Keratinocyte (primary cell): ENCODE data around the gene RPL32. TPM values are rescaled to one million over a fixed set of nuclear protein-coding genes. Genes with fewer than 3 reads are reported as not detected.

Source experiments
- DNase-seq: peaks from one replicate; pipeline ENCODE4 v3.0.0-alpha.2; 2011; ENCODE audit warnings: low read depth, missing footprints, low spot score
- FAIRE-seq: peaks from 2 replicates; lab custom pipeline; 2011; peaks lifted over from hg19 to GRCh38; lab: Jason Lieb, UNC
- H2AFZ ChIP-seq: 2 replicates; pipeline ENCODE4 v1.6.0; 2012; ENCODE audit warnings: low read length, control low read depth, inconsistent platforms; ENCODE audit not compliant: control insufficient read depth
- H3K27ac ChIP-seq: 2 replicates; pipeline ENCODE4 v1.5.1; 2011; ENCODE audit warnings: low read length; ENCODE audit not compliant: control insufficient read depth, insufficient read depth
- H3K27me3 ChIP-seq: 3 replicates; pipeline ENCODE4 v1.6.0; 2011; ENCODE audit warnings: low read length; ENCODE audit not compliant: control insufficient read depth, insufficient read depth; ENCODE audit errors: extremely low read depth
- H3K36me3 ChIP-seq, 2 experiments: 2 replicates in 1 of 2; 3 replicates in 1 of 2; pipeline ENCODE4 v1.5.1; 2011; ENCODE audit warnings: low read length in 2 of 2, mild to moderate bottlenecking in 1 of 2; ENCODE audit not compliant: control insufficient read depth in 2 of 2, insufficient read depth in 2 of 2; ENCODE audit errors: extremely low read depth in 1 of 2
- H3K4me1 ChIP-seq: 3 replicates; pipeline ENCODE4 v1.5.1; 2011; ENCODE audit warnings: low read length; ENCODE audit not compliant: control insufficient read depth, insufficient read depth; ENCODE audit errors: extremely low read depth
- H3K4me2 ChIP-seq: 3 replicates; pipeline ENCODE4 v1.6.0; 2011; ENCODE audit warnings: low read depth, low read length; ENCODE audit not compliant: control insufficient read depth, insufficient read depth; ENCODE audit errors: extremely low read depth
- H3K4me3 ChIP-seq, 3 experiments: fragments of 200-600 bp in 1 of 3; sonication (generic) in 1 of 3; 2 replicates in 2 of 3; 3 replicates in 1 of 3; pipeline ENCODE4 v1.5.1; 2011 to 2016; ENCODE audit warnings: low read length in 3 of 3, mild to moderate bottlenecking in 3 of 3, control low read depth in 2 of 3, inconsistent platforms in 1 of 3, low read depth in 1 of 3, mixed read lengths in 1 of 3, mixed run types in 1 of 3, moderate library complexity in 1 of 3; ENCODE audit not compliant: control insufficient read depth in 2 of 3, insufficient read depth in 2 of 3; ENCODE audit errors: extremely low read depth in 1 of 3
- H3K79me2 ChIP-seq: 2 replicates; pipeline ENCODE4 v1.6.0; 2012; ENCODE audit warnings: low read length; ENCODE audit not compliant: control insufficient read depth, insufficient read depth
- H3K9ac ChIP-seq: 3 replicates; pipeline ENCODE4 v1.6.0; 2011; ENCODE audit warnings: low read length; ENCODE audit not compliant: control insufficient read depth, insufficient read depth; ENCODE audit errors: extremely low read depth
- H3K9me1 ChIP-seq: 3 replicates; pipeline ENCODE4 v1.6.0; 2011; ENCODE audit warnings: low read length; ENCODE audit not compliant: control insufficient read depth, insufficient read depth; ENCODE audit errors: extremely low read depth
- H3K9me3 ChIP-seq: 2 replicates; pipeline ENCODE4 v1.5.1; 2012; ENCODE audit warnings: low read depth, low read length; ENCODE audit not compliant: control insufficient read depth
- H4K20me1 ChIP-seq: 3 replicates; pipeline ENCODE4 v1.6.0; 2011; ENCODE audit warnings: low read length; ENCODE audit not compliant: control insufficient read depth, insufficient read depth; ENCODE audit errors: extremely low read depth
- EZH2 ChIP-seq: IDR thresholded peaks from one replicate; pipeline ENCODE4 v1.6.1; 2012; ENCODE audit warnings: inconsistent platforms, mild to moderate bottlenecking, low read length, moderate library complexity
- dilution Hi-C: fragments of 300-500 bp; cut with MboI; formaldehyde crosslinking; loops from one replicate; pipeline ENCODE4 v1.7.0; 2020; ENCODE audit warnings: low sequenced_read_pairs; ENCODE audit not compliant: extremely low pct_ligation_motif_present
- polyA plus RNA-seq, 5 experiments: library from polyadenylated mRNA; depleted of rRNA in 3 of 5; stranded (reverse) in 3 of 5; stranded (forward) in 1 of 5; unstranded in 1 of 5; fragments of >200 nt; gene quantifications; 1 replicate in 1 of 5; 2 replicates in 3 of 5; 3 replicates in 1 of 5; pipeline versions ENCODE4 v1.2.1 to v1.2.3, GENCODE V29; 2011 to 2012; ENCODE audit warnings: missing spikeins in 2 of 5, low read depth in 1 of 5, low replicate concordance in 1 of 5
- TF ChIP-seq, protein P1 (sequence below), 3 experiments: IDR thresholded peaks in 1 of 3; conservative IDR thresholded peaks in 1 of 3; optimal IDR thresholded peaks in 1 of 3; 2 replicates in 2 of 3; 3 replicates in 1 of 3; pipeline versions ENCODE3 to v1.5.1; 2011; ENCODE audit warnings: low read length in 3 of 3, mild to moderate bottlenecking in 3 of 3, moderate library complexity in 2 of 3, control low read depth in 1 of 3, inconsistent platforms in 1 of 3; ENCODE audit not compliant: insufficient read depth in 2 of 3; ENCODE audit errors: extremely low read depth in 1 of 3

RPL32 gene
- polyA plus RNA-seq, 1 donor (not counting 4 experiments of a cell fraction or from before 2014, with no cell fraction given), result 2,534 TPM

DNA sequence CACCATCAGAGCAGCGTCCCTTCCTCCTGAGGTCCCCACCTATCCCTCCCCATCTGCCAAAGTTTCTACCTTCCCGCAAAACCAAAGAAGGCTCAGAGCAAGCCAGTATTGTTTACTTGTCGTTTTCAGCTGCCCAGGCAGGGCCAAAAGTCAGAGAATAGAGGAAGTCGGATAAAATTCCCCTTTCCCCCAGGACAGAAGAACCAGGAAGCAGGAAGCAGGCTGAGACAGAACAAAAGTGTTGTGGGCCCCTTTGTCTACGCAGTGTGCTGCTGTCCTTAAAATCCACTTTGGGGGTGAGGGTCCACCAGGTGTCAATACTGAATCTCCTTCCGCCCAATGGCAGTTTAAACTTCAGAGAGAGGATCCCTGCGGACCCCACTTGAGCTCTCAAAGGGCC is 18.5 kb upstream of the RPL32 start:
- Histone ChIP-seq H3K9me3 (no peaks in the 10 kb centered on the region), H3K79me2 (no peaks in the 10 kb centered on the region), H4K20me1 (no peaks in the 10 kb centered on the region), H2AFZ (no peak overlapping the region), H3K9ac (no peak overlapping the region), H3K27ac (no peak overlapping the region), H3K27me3 (peaks cover 2% of the 10 kb centered on the region), H3K36me3 (no peaks in the 10 kb centered on the region), H3K4me1 (peaks cover 5% of the 10 kb centered on the region), H3K4me3 (no peak overlapping the region), H3K9me1 (no peaks in the 10 kb centered on the region), H3K4me2 (no peak overlapping the region)
- DNase-seq, result no peak
- dilution Hi-C loops, result no loop called here
- TF ChIP-seq, protein P1, sequence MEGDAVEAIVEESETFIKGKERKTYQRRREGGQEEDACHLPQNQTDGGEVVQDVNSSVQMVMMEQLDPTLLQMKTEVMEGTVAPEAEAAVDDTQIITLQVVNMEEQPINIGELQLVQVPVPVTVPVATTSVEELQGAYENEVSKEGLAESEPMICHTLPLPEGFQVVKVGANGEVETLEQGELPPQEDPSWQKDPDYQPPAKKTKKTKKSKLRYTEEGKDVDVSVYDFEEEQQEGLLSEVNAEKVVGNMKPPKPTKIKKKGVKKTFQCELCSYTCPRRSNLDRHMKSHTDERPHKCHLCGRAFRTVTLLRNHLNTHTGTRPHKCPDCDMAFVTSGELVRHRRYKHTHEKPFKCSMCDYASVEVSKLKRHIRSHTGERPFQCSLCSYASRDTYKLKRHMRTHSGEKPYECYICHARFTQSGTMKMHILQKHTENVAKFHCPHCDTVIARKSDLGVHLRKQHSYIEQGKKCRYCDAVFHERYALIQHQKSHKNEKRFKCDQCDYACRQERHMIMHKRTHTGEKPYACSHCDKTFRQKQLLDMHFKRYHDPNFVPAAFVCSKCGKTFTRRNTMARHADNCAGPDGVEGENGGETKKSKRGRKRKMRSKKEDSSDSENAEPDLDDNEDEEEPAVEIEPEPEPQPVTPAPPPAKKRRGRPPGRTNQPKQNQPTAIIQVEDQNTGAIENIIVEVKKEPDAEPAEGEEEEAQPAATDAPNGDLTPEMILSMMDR (optimal IDR thresholded peaks at IDR 0.05 in 1 of 3, IDR thresholded peaks at IDR 0.05 in 1 of 3, conservative IDR thresholded peaks at IDR 0.05 in 1 of 3; ENCODE audit: extremely low read depth in 1 of 3, insufficient read depth in 2 of 3, low read length in 3 of 3), result no peak
- no peak for TF ChIP-seq EZH2
- no peak for FAIRE-seq

GRCh38 chr3:12856626-12857025 is 15.3 kb upstream of the RPL32 start:
- no peak overlapping the region for H2AFZ ChIP-seq
- dilution Hi-C loops, result no loop called here
- H4K20me1 ChIP-seq, result no peaks in the 10 kb centered on the region
- no peaks in the 10 kb centered on the region for H3K9me1 ChIP-seq
- no peaks in the 10 kb centered on the region for H3K79me2 ChIP-seq
- H3K9me3 ChIP-seq, result no peaks in the 10 kb centered on the region
- H3K27ac ChIP-seq, result no peak overlapping the region
- peaks cover 5% of the 10 kb centered on the region for H3K4me1 ChIP-seq
- H3K9ac ChIP-seq, result no peak overlapping the region
- no peaks in the 10 kb centered on the region for H3K36me3 ChIP-seq
- H3K27me3 ChIP-seq, result peaks cover 4% of the 10 kb centered on the region
- no peak overlapping the region for H3K4me3 ChIP-seq
- no peak overlapping the region for H3K4me2 ChIP-seq
- FAIRE-seq (no peak), DNase-seq (no peak)
- no peak for TF ChIP-seq EZH2
- TF ChIP-seq, protein P1 (optimal IDR thresholded peaks at IDR 0.05 in 1 of 3, IDR thresholded peaks at IDR 0.05 in 1 of 3, conservative IDR thresholded peaks at IDR 0.05 in 1 of 3; ENCODE audit: extremely low read depth in 1 of 3, insufficient read depth in 2 of 3, low read length in 3 of 3), result peak in 1 of 3 experiments; percentile 21
